Mucosa of descending colon (tissue), 3 donors: ENCODE data around the gene HS6ST1. TPM values are rescaled to one million over a fixed set of nuclear protein-coding genes. Genes with fewer than 3 reads are reported as not detected.
"Not testable (repeated sequence)": the region's sequence is repeated elsewhere in the genome, so short reads cannot be mapped to it uniquely, and the experiment has no call there.

Experiments used
- ATAC-seq: fragments of 200-7000 bp; cut with Tn5 transposase; one replicate; pipeline ENCODE4 v1.9.1; 2020; ENCODE audit warnings: mild to moderate bottlenecking, moderate library complexity
- DNase-seq, 3 donors: peaks; one replicate each; pipeline ENCODE4 v3.0.0-alpha.2; 2020
- H3K36me3 ChIP-seq: fragments of 200-600 bp; one replicate; pipeline ENCODE4 v1.8.0; 2021; ENCODE audit warnings: low read depth, mild to moderate bottlenecking
- H3K4me1 ChIP-seq: fragments of 200-600 bp; one replicate; pipeline ENCODE4 v1.8.0; 2021; ENCODE audit warnings: low read depth, mild to moderate bottlenecking
- H3K4me3 ChIP-seq: fragments of 200-600 bp; one replicate; pipeline ENCODE4 v1.8.0; 2021; ENCODE audit warnings: mild to moderate bottlenecking
- H3K9me3 ChIP-seq: fragments of 200-600 bp; one replicate; pipeline ENCODE4 v1.8.0; 2021; ENCODE audit warnings: mild to moderate bottlenecking
- CTCF ChIP-seq: fragments of 200-600 bp; IDR thresholded peaks from one replicate; pipeline ENCODE4 v1.8.0; 2022; ENCODE audit warnings: antibody characterized with exemption, mild to moderate bottlenecking
- intact Hi-C, 2 donors: fragments of 100-400 bp; cut with DNase I in 1 of 2; cut with micrococcal nuclease in 1 of 2; formaldehyde crosslinking; loops; one replicate each; pipeline versions ENCODE4 v1.11.0 to v1.11.1; 2022; cut with DNase I, micrococcal nuclease
- total RNA-seq, 3 donors: library from RNA; stranded (reverse); fragmentation: NEBNext Ultra II Directional in 2 of 3; extraction: Animal tissue kit (Norgen Biotek cat#: 25700) in 2 of 3; gene quantifications; one replicate each; pipeline versions ENCODE4 v1.2.1 to v1.2.4, GENCODE V29; 2021 to 2023
- donor health status: DM: no; HTN: no; CAD: no; lungs with moderate emphysema.
- donor health status: DM: no; HTN: no; CAD: no.
- donor health status: DM: no; HTN: yes; CAD: no.

The HS6ST1 gene
- total RNA-seq, 3 donors from 2014 or later, result 30.8 to 39.6 (median 32.2) TPM

- H3K36me3 ChIP-seq, result no peaks in the 10 kb centered on the region
- TF ChIP-seq CTCF, result no peak
- H3K9me3 ChIP-seq, result no peaks in the 10 kb centered on the region
- H3K4me1 ChIP-seq, result no peaks in the 10 kb centered on the region
- ATAC-seq (no peak), DNase-seq (peak in 1 of 3 donors; percentile 50)
- intact Hi-C loops, result no loop called here
- no peak overlapping the region for H3K4me3 ChIP-seq
Measured at GRCh38 chr2:128269063-128269989, 49.3 kb downstream of the HS6ST1 start.

- intact Hi-C loops, H3K4me3 ChIP-seq, H3K36me3 ChIP-seq, ATAC-seq, DNase-seq, H3K9me3 ChIP-seq, H3K4me1 ChIP-seq: not testable (repeated sequence)
Measured at GRCh38 chr2:128268611-128269010, 50.1 kb downstream of the HS6ST1 start.

- H3K9me3 ChIP-seq, ATAC-seq, intact Hi-C loops, H3K36me3 ChIP-seq, H3K4me1 ChIP-seq, DNase-seq, H3K4me3 ChIP-seq: not testable (repeated sequence)
Measured at GRCh38 chr2:128268145-128268544, 50.5 kb downstream of the HS6ST1 start.

DNA sequence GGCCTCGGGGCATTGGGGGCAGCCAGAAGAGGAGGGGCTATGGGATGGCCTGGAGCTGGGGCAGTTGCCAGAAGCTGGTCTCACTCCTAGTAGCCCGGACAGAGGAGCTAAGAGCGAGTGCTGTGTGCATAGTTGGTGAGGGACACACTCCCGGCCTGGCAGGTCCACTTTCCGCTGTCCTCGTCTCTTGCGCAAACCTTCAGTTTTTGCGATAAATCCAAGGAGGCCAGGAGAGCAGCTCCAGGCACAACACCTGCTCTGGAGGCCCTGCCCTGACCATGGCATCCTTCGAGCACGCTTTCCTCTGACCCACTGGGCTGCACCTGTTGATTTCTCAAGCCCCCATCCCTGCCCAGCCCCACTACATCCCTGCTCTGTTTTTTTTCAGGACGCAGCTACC is 51.0 kb downstream of the HS6ST1 start:
- H3K4me3 ChIP-seq, H3K36me3 ChIP-seq, ATAC-seq, H3K4me1 ChIP-seq, H3K9me3 ChIP-seq, intact Hi-C loops: not testable (repeated sequence)
- DNase-seq, result peak in 1 of 3 donors; percentile 0

GRCh38 chr2:128267197-128267596 is 51.5 kb downstream of the HS6ST1 start:
- ATAC-seq, H3K4me1 ChIP-seq, intact Hi-C loops: not testable (repeated sequence)

DNA sequence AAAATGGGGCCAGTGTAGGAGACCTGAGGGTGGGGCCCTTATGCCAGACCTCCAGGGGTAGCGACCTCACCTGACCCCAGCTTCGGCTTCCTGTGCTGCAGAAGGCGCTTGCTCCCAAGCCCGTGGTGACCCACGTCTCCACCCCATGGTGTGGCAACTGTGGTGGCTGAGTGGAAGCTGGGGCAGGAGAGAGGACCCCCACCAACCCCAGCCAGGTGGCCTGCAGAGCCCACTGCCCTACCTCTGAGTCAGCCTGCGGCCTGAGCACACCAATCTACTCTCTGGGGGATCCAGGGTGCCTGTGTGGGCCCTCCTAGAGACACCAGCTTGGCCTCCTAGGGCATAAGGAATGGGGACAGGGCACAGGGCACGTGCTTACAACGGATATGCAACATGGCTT is 52.2 kb downstream of the HS6ST1 start:
- DNase-seq, result peak in 1 of 3 donors; percentile 47
- H3K4me1 ChIP-seq, H3K36me3 ChIP-seq, intact Hi-C loops, ATAC-seq, H3K9me3 ChIP-seq, H3K4me3 ChIP-seq: not testable (repeated sequence)

More at GRCh38 chr2:128267197-128267596, 51.5 kb downstream of the HS6ST1 start:
- H3K4me3 ChIP-seq, DNase-seq, H3K36me3 ChIP-seq, H3K9me3 ChIP-seq: not testable (repeated sequence)

DNA sequence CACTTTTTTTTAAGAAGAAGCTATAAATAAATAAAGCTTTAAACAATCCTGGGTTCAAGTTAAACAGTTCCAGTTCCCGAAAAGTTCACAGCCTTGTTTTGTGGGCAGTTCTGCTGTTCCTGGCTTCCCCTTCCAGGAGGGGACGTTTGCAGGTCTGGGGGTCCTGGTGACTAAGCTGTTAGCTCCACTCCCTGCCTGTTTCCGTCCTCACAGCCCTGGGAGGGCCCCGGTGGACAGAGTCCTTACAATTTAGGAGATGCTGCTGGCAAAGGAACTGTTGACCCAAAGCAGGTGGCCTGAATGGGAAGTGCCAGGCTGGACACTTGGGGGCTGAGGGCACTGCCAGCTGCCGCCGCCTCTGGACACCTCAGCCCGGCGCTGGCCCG is 53.1 kb downstream of the HS6ST1 start:
- H3K4me1 ChIP-seq, intact Hi-C loops, H3K36me3 ChIP-seq, ATAC-seq, DNase-seq, H3K4me3 ChIP-seq, H3K9me3 ChIP-seq: not testable (repeated sequence)

DNA sequence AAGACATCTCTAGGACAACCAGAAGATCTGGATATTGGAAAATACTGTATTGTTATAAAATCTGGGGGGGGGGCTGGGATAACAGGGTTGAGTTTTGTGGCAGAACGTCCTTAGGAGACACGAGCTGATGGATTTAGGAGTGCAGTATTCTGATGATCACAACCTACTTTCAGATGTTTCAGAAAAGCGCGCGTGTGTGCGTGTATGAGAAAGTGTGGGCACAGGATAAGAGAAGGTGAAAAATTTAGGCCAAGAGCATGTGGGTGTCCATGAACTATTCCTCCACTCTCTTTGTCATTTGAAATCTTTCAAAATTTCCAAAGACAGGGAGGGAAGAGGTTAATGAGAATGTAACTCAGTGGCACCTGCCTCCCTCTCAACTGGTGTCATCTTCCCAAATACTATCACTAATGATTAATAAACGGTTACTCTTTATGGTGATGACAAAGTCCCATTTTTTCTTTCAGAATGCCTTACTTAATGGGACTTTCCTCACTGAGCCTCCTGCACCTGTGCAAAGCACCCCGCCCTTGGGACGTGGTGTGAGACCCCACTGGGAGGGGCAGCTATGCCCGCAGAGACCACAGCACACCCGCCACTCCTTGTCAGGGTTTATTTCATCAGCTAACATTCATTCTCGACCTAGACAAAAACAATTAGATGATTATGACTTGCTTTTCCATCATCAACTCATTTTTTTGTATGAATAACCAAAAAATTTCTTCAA is 53.6 kb downstream of the HS6ST1 start:
- no peak for DNase-seq
- intact Hi-C loops, result no loop called here

More for the DNA sequence above, 53.6 kb downstream of the HS6ST1 start:
- H3K9me3 ChIP-seq, result no peaks in the 10 kb centered on the region
- ATAC-seq, result no peak
- H3K36me3 ChIP-seq, result no peaks in the 10 kb centered on the region
- no peak for TF ChIP-seq CTCF
- H3K4me3 ChIP-seq, result no peak overlapping the region
- H3K4me1 ChIP-seq, result peaks cover 4% of the 10 kb centered on the region
